Kidney (tissue), 14 donors: ENCODE measurements around the gene MRPL54. TPM values are rescaled to one million over a fixed set of nuclear protein-coding genes. Genes with fewer than 3 reads are reported as not detected.

Experiments used
- DNase-seq, 5 donors: peaks; one replicate each; pipeline ENCODE4 v3.0.0-alpha.2; 2013 to 2020
- FAIRE-seq: peaks from 2 replicates; lab custom pipeline; 2012; peaks lifted over from hg19 to GRCh38; lab: Jason Lieb, UNC
- H3K27ac ChIP-seq, 2 donors: one replicate each; pipeline ENCODE4 v1.7.0; 2013; ENCODE audit warnings: low read depth in 2 of 2, low read length in 2 of 2, inconsistent platforms in 1 of 2
- H3K27me3 ChIP-seq: one replicate; pipeline ENCODE4 v1.7.1; 2013; ENCODE audit warnings: low read length, inconsistent platforms; ENCODE audit not compliant: control insufficient read depth, insufficient read depth
- H3K36me3 ChIP-seq, 3 donors: one replicate each; pipeline versions ENCODE4 v1.7.0 to v1.7.1; 2013; ENCODE audit warnings: low read length in 3 of 3, control low read depth in 1 of 3, inconsistent platforms in 1 of 3; ENCODE audit not compliant: insufficient read depth in 3 of 3, control insufficient read depth in 2 of 3
- H3K4me1 ChIP-seq, 3 donors: one replicate each; pipeline versions ENCODE4 v1.7.0 to v1.7.1; 2013; ENCODE audit warnings: low read length in 3 of 3, inconsistent platforms in 1 of 3, low read depth in 1 of 3; ENCODE audit not compliant: control insufficient read depth in 2 of 3, insufficient read depth in 2 of 3
- H3K4me3 ChIP-seq, 3 donors: one replicate each; pipeline versions ENCODE4 v1.7.0 to v1.8.1; 2013; ENCODE audit warnings: low read length in 3 of 3, control low read depth in 1 of 3, inconsistent platforms in 1 of 3
- H3K9ac ChIP-seq, 3 donors: one replicate each; pipeline versions ENCODE4 v1.7.0 to v1.7.1; 2013; ENCODE audit warnings: low read length in 3 of 3, control low read depth in 1 of 3, inconsistent platforms in 1 of 3
- H3K9me3 ChIP-seq, 3 donors: one replicate each; pipeline versions ENCODE4 v1.7.0 to v1.7.1; 2013; ENCODE audit warnings: low read length in 3 of 3, control low read depth in 1 of 3, inconsistent platforms in 1 of 3; ENCODE audit not compliant: control insufficient read depth in 2 of 3, insufficient read depth in 1 of 3
- intact Hi-C: fragments of 100-400 bp; cut with DNase I; formaldehyde crosslinking; loops from one replicate; pipeline ENCODE4 v1.11.1; 2022
- polyA plus RNA-seq: library from polyadenylated mRNA; stranded (reverse); fragments of 350-450 nt; fragmentation: Illumina TruSeq; extraction: RNeasy Lipid Tissue Mini Kit (QIAGEN cat#74804); gene quantifications from one replicate; pipeline ENCODE4 v1.2.3, GENCODE V29; 2014; ENCODE audit warnings: low read depth, low replicate concordance; ENCODE audit not compliant: insufficient read depth
- total RNA-seq: library from RNA; stranded (reverse); fragmentation: NEBNext Ultra II Directional; extraction: Animal tissue kit (Norgen Biotek cat#: 25700); gene quantifications from one replicate; pipeline ENCODE4 v1.2.1, GENCODE V29; 2021
- TF ChIP-seq, protein P1 (sequence below): IDR thresholded peaks from 3 replicates; pipeline ENCODE4 v1.5.1; 2012; ENCODE audit warnings: mild to moderate bottlenecking, moderate library complexity, borderline replicate concordance; ENCODE audit not compliant: insufficient read depth; ENCODE audit errors: extremely low read depth
- donor health status: control.
- donor health status: control.
- donor health status: control.
- donor health status: control.
- donor health status: control.
- donor health status: DM: yes; HTN: yes; CAD: no.
- donor health status: Normal renal cell carcinoma (clear cell type).

Gene MRPL54
- total and polyA plus RNA-seq, 2 donors from 2014 or later, result 57.6 to 151 TPM

DNA sequence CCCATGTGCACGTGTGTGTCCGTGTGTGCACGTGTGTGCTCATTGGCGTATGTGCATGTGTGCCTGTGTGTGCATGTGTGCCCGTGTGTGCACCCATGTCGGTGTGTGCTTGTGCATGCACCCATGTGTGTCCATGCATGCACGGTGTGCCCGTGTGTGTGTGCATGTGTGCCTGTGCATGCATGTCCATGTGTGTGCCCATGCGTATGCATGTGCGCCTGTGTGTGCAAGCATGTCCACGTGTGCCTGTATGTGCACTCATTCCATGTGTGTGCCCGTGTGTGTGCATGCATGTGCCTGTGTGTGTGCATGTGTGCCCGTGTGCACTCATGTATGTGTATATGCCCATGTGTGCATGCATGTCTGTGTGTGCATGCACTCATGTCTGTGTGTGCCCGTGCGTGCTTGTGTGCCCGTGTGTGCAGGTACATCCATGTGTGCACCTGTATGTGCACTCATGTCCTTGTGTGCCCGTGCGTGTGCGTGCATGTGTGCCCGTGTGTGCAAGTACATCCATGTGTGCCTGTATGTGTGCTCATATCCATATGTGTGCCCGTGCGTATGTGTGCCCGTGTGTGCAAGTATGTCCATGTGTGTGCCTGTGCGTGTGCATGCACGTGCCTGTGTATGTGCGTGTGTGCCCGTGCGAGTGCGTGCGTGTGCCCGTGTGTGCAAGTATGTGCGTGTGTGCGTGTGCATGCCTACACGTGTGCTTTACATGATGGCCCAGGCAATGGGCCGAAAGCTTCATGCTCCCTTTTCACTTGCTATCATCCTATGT lies 45.3 kb downstream of the MRPL54 start:
- H3K27ac ChIP-seq, result no peak overlapping the region
- no peak for FAIRE-seq

GRCh38 chr19:3808420-3809143 lies 46.1 kb downstream of the MRPL54 start:
- H3K27me3 ChIP-seq, result no peaks in the 10 kb centered on the region
- peaks cover 0 to 13% (median 0%) of the 10 kb centered on the region in 3 donors for H3K4me1 ChIP-seq
- no peak overlapping the region for H3K4me3 ChIP-seq
- no peaks in the 10 kb centered on the region for H3K9me3 ChIP-seq
- no peak overlapping the region for H3K9ac ChIP-seq
- DNase-seq, result no peak
- no peak for FAIRE-seq
- H3K27ac ChIP-seq, result no peak overlapping the region
- TF ChIP-seq, protein P1, sequence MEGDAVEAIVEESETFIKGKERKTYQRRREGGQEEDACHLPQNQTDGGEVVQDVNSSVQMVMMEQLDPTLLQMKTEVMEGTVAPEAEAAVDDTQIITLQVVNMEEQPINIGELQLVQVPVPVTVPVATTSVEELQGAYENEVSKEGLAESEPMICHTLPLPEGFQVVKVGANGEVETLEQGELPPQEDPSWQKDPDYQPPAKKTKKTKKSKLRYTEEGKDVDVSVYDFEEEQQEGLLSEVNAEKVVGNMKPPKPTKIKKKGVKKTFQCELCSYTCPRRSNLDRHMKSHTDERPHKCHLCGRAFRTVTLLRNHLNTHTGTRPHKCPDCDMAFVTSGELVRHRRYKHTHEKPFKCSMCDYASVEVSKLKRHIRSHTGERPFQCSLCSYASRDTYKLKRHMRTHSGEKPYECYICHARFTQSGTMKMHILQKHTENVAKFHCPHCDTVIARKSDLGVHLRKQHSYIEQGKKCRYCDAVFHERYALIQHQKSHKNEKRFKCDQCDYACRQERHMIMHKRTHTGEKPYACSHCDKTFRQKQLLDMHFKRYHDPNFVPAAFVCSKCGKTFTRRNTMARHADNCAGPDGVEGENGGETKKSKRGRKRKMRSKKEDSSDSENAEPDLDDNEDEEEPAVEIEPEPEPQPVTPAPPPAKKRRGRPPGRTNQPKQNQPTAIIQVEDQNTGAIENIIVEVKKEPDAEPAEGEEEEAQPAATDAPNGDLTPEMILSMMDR, result no peak
- intact Hi-C loops, result no loop called here
- H3K36me3 ChIP-seq, result no peaks in the 10 kb centered on the region

More for the DNA sequence above, 45.3 kb downstream of the MRPL54 start:
- H3K36me3 ChIP-seq, result no peaks in the 10 kb centered on the region
- H3K4me3 ChIP-seq, result no peak overlapping the region
- H3K9me3 ChIP-seq, result no peaks in the 10 kb centered on the region
- peaks cover 0 to 10% (median 0%) of the 10 kb centered on the region in 3 donors for H3K4me1 ChIP-seq
- TF ChIP-seq, protein P1, result no peak
- no peak for DNase-seq
- no peak overlapping the region for H3K9ac ChIP-seq
- intact Hi-C loops, result no loop called here
- no peaks in the 10 kb centered on the region for H3K27me3 ChIP-seq

GRCh38 chr19:3809881-3810707 lies 47.6 kb downstream of the MRPL54 start:
- Histone ChIP-seq H3K9ac (no peak overlapping the region), H3K4me1 (peaks cover 0 to 14% (median 0%) of the 10 kb centered on the region in 3 donors), H3K27ac (no peak overlapping the region), H3K9me3 (no peaks in the 10 kb centered on the region), H3K4me3 (no peak overlapping the region), H3K27me3 (no peaks in the 10 kb centered on the region), H3K36me3 (no peaks in the 10 kb centered on the region)
- intact Hi-C loops, result no loop called here
- FAIRE-seq, result no peak
- no peak for DNase-seq
- TF ChIP-seq, protein P1, result no peak
